HL-60 (cell line): ENCODE measurements around the gene DPH1.

Experiments used
- CTCF ChIP-seq: IDR thresholded peaks from one replicate; pipeline ENCODE4 v1.5.1; 2011; ENCODE audit warnings: low read length, control low read depth, inconsistent platforms; ENCODE audit not compliant: insufficient read depth
- GABPA ChIP-seq: IDR thresholded peaks from 2 replicates; pipeline ENCODE4 v1.6.1; 2012; ENCODE audit warnings: low read depth
- POLR2AphosphoS5 ChIP-seq: IDR thresholded peaks from 2 replicates; pipeline ENCODE4 v1.6.1; 2012; ENCODE audit warnings: low read depth
- REST ChIP-seq: IDR thresholded peaks from 2 replicates; pipeline ENCODE4 v1.6.1; 2012; ENCODE audit warnings: low read depth; ENCODE audit not compliant: insufficient replicate concordance
- SPI1 ChIP-seq: IDR thresholded peaks from 2 replicates; pipeline ENCODE4 v1.6.1; 2012; ENCODE audit warnings: low read depth, mild to moderate bottlenecking, borderline replicate concordance

GRCh38 chr17:2023256-2023655, 6.7 kb upstream of the DPH1 start:
- TF ChIP-seq CTCF (no peak), REST (no peak), POLR2AphosphoS5 (no peak), SPI1 (no peak), GABPA (no peak)
